GM12878 (cell line): ENCODE measurements around the gene IFI27L2. TPM values are rescaled to one million over a fixed set of nuclear protein-coding genes. Genes with fewer than 3 reads are reported as not detected.

Source experiments
- ATAC-seq: fragments of 200-7000 bp; cut with Tn5 transposase; 3 replicates; pipeline ENCODE4 v1.9.1; 2020; ENCODE audit warnings: mild to moderate bottlenecking, moderate library complexity
- BruUV-seq: library from RNA; stranded (reverse); fragments of 400-500 nt; replicated peaks from 2 replicates; lab custom pipeline; 2021; lab: Mats Ljungman, UMichigan
- CTCF ChIA-PET: fragments of 300-600 bp; sonication (Branson Sonifier 250); formaldehyde crosslinking; extraction: SDS; loops from one replicate; lab custom pipeline; 2021; ENCODE audit warnings: inconsistent platforms; lab: Yijun Ruan, JAX
- POLR2A ChIA-PET: fragments of 350-600 bp; formaldehyde crosslinking; extraction: SDS; loops from one replicate; lab custom pipeline; 2021; ENCODE audit warnings: inconsistent platforms; lab: Charles Lee
- RAD21 ChIA-PET: fragments of 300-600 bp; sonication (Branson Sonifier 250); formaldehyde crosslinking; loops from one replicate; lab custom pipeline; 2023; ENCODE audit warnings: antibody characterized with exemption; ENCODE audit not compliant: unreplicated experiment; lab: Charles Lee
- SMC1A ChIA-PET: fragments of 300-600 bp; sonication (Branson Sonifier 250); formaldehyde crosslinking; loops from one replicate; lab custom pipeline; 2023; ENCODE audit not compliant: unreplicated experiment, uncharacterized antibody; lab: Charles Lee
- DNase-seq: peaks from one replicate; pipeline ENCODE4 v3.0.0-alpha.2; 2011; ENCODE audit warnings: low read depth, low spot score
- FAIRE-seq: peaks from 3 replicates; lab custom pipeline; 2011; peaks lifted over from hg19 to GRCh38; lab: Jason Lieb, UNC
- H2AFZ ChIP-seq: 2 replicates; pipeline ENCODE4 v1.6.0; 2011; ENCODE audit warnings: low read depth, low read length, control low read depth; ENCODE audit not compliant: control insufficient read depth
- H3K27ac ChIP-seq: 2 replicates; pipeline ENCODE4 v1.5.1; 2011; ENCODE audit warnings: control low read depth; ENCODE audit not compliant: control insufficient read depth, insufficient read depth
- H3K27me3 ChIP-seq, 2 experiments: replicated peaks in 1 of 2; 2 replicates each; pipeline versions ENCODE4 v1.6.0 to v1.6.1; 2011; ENCODE audit warnings: low read length in 1 of 2; ENCODE audit not compliant: control insufficient read depth in 2 of 2, insufficient read depth in 2 of 2
- H3K36me3 ChIP-seq, 2 experiments: 2 replicates each; pipeline ENCODE4 v1.5.1; 2011; ENCODE audit warnings: low read length in 1 of 2; ENCODE audit not compliant: control insufficient read depth in 2 of 2, insufficient read depth in 2 of 2
- H3K4me1 ChIP-seq: 2 replicates; pipeline ENCODE4 v1.6.1; 2011; ENCODE audit warnings: mild to moderate bottlenecking, low read length, moderate library complexity, mixed read lengths; ENCODE audit not compliant: control insufficient read depth, insufficient read depth
- H3K4me2 ChIP-seq: 2 replicates; pipeline ENCODE4 v1.6.0; 2011; ENCODE audit warnings: control low read depth; ENCODE audit not compliant: control insufficient read depth, insufficient read depth
- H3K4me3 ChIP-seq: fragments of 200-600 bp; sonication (generic); 2 replicates; pipeline ENCODE4 v1.5.1; 2016
- H3K79me2 ChIP-seq: 2 replicates; pipeline ENCODE4 v1.6.0; 2011; ENCODE audit warnings: low read length; ENCODE audit not compliant: control insufficient read depth, insufficient read depth
- H3K9ac ChIP-seq: 2 replicates; pipeline ENCODE4 v1.8.0; 2011; ENCODE audit warnings: low read length, control low read depth, mixed read lengths; ENCODE audit not compliant: control insufficient read depth, insufficient read depth
- H3K9me3 ChIP-seq: replicated peaks from 3 replicates; pipeline ENCODE4 v1.5.1; 2011; ENCODE audit warnings: mild to moderate bottlenecking, low read length; ENCODE audit not compliant: control insufficient read depth, insufficient read depth
- H4K20me1 ChIP-seq: 2 replicates; pipeline ENCODE4 v1.6.0; 2011; ENCODE audit not compliant: control insufficient read depth, insufficient read depth
- ATF2 ChIP-seq: IDR thresholded peaks from 2 replicates; pipeline ENCODE4 v1.6.1; 2012; ENCODE audit warnings: low read length, inconsistent platforms
- TCF12 ChIP-seq: IDR thresholded peaks from 2 replicates; pipeline ENCODE4 v1.6.1; 2011; ENCODE audit warnings: low read depth, mild to moderate bottlenecking, low read length
- ZBTB4 ChIP-seq: fragments of 450-650 bp; formaldehyde crosslinking; IDR thresholded peaks from 2 replicates; pipeline ENCODE4 v1.4.0; 2022; ENCODE audit warnings: mild to moderate bottlenecking, moderate library complexity
- WGBS: methylation state at CpG from one replicate; pipeline ENCODE4 v1.1.6; 2016; ENCODE audit warnings: low lambda C conversion rate; ENCODE audit not compliant: insufficient replicate concordance, insufficient coverage; ENCODE audit errors: missing lambda C conversion rate; 5-methylcytosine and 5-hydroxymethylcytosine counted together
- in situ Hi-C: fragments of 300-500 bp; cut with MboI; formaldehyde crosslinking; loops from 9 replicates; pipeline ENCODE4 v1.14.3; 2018; ENCODE audit warnings: mixed read lengths
- intact Hi-C: fragments of 100-400 bp; cut with micrococcal nuclease; formaldehyde crosslinking; loops from one replicate; pipeline ENCODE4 v1.14.2; 2022; ENCODE audit not compliant: unreplicated experiment
- polyA plus RNA-seq, 11 experiments: library from polyadenylated mRNA; depleted of rRNA in 4 of 11; unstranded in 6 of 11; stranded (reverse) in 5 of 11; fragments of >200 nt; fragmentation: Nextera tagmentation in 4 of 11; fragmentation: Illumina TruSeq in 1 of 11; extraction: Ambion mirVana in 4 of 11; extraction: Trizol in 1 of 11; gene quantifications; 1 replicate in 1 of 11; 2 replicates in 10 of 11; pipeline versions ENCODE4 v1.2.1 to v1.2.3, GENCODE V29; 2011 to 2016; ENCODE audit warnings: inconsistent platforms in 2 of 11, missing spikeins in 2 of 11, low read depth in 1 of 11
- total RNA-seq, 4 experiments: library from RNA; depleted of rRNA in 3 of 4; stranded (reverse); fragments of >200 nt in 3 of 4; fragmentation: Illumina TruSeq in 1 of 4; extraction: Trizol in 1 of 4; gene quantifications; 2 replicates each; pipeline versions ENCODE4 v1.2.1 to v1.2.3, GENCODE V29; 2013 to 2021

The IFI27L2 gene
- total and polyA plus RNA-seq, 10 of the 15 experiments (the other 5 are each of a cell fraction or from before 2014, with no cell fraction given) = 26.6 to 134 (median 60.3) TPM

- TF ChIP-seq TCF12 = no peak
Observed at GRCh38 chr14:94123296-94123695, 6.1 kb downstream of the IFI27L2 start (continued).

GRCh38 chr14:94122438-94122837 is 7.0 kb downstream of the IFI27L2 start:
- ATAC-seq (no peak), DNase-seq (no peak), FAIRE-seq (no peak)
- H3K27me3 ChIP-seq = no peaks in the 10 kb centered on the region; a peak in 1 of 4 replicates
- in situ Hi-C loops (no loop called here), intact Hi-C loops (no loop called here)
- CTCF ChIA-PET = interaction anchor here (0.9 kb wide), 1 partner anchor 14 kb away, joined by 3 read pairs; no protein-coding TSS in a partner anchor
- no peak overlapping the region for H3K27ac ChIP-seq
- H4K20me1 ChIP-seq = no peaks in the 10 kb centered on the region
- H3K9me3 ChIP-seq = no peaks in the 10 kb centered on the region; the same call in 2 of the 3 replicates
- TF ChIP-seq ATF2 = no peak
- no peak for TF ChIP-seq ZBTB4 (CRISPR knock-in tag)
- no peak overlapping the region for H3K4me3 ChIP-seq
- no TSS peak for BruUV-seq
- POLR2A ChIA-PET = interaction anchor here (0.5 kb wide), 1 partner anchor 673 kb away, joined by 3 read pairs; no protein-coding TSS in a partner anchor
- H3K4me2 ChIP-seq = no peak overlapping the region
- no peak overlapping the region for H2AFZ ChIP-seq
- SMC1A ChIA-PET = no interaction called here
- no peaks in the 10 kb centered on the region; a peak in 1 of 4 replicates for H3K36me3 ChIP-seq
- RAD21 ChIA-PET = no interaction called here
- no peaks in the 10 kb centered on the region for H3K4me1 ChIP-seq
- H3K9ac ChIP-seq = no peak overlapping the region
- WGBS = 67% methylated on average over 3 of the region's 3 CpGs
- H3K79me2 ChIP-seq = no peaks in the 10 kb centered on the region
